ENCODE measurements around the gene NCOA1.
"Not testable (repeated sequence)": the region's sequence is repeated elsewhere in the genome, so short reads cannot be mapped to it uniquely, and the experiment has no call there.

The NCOA1 gene

GRCh38 chr2:24566630-24567029 is 75.6 kb downstream of the NCOA1 start:
- ATAC-seq (ENCODE audit: low read depth) (no peak), DNase-seq (ENCODE audit: low spot score) (peak; percentile 40)
- no peak overlapping the region for H3K27ac ChIP-seq (ENCODE audit: poor library complexity, severe bottlenecking)
- no peaks in the 10 kb centered on the region for H3K4me1 ChIP-seq (ENCODE audit: insufficient read depth, poor library complexity, severe bottlenecking)
- no peaks in the 10 kb centered on the region for H3K36me3 ChIP-seq (ENCODE audit: low read depth)
- no peaks in the 10 kb centered on the region for H3K27me3 ChIP-seq (ENCODE audit: insufficient read depth, poor library complexity, severe bottlenecking)
- no peak overlapping the region for H3K4me3 ChIP-seq (ENCODE audit: severe bottlenecking)
- TF ChIP-seq CTCF (IDR thresholded peaks at IDR 0.05; ENCODE audit: poor library complexity, severe bottlenecking) = no peak
- no peaks in the 10 kb centered on the region for H3K9me3 ChIP-seq (ENCODE audit: severe bottlenecking)

DNA sequence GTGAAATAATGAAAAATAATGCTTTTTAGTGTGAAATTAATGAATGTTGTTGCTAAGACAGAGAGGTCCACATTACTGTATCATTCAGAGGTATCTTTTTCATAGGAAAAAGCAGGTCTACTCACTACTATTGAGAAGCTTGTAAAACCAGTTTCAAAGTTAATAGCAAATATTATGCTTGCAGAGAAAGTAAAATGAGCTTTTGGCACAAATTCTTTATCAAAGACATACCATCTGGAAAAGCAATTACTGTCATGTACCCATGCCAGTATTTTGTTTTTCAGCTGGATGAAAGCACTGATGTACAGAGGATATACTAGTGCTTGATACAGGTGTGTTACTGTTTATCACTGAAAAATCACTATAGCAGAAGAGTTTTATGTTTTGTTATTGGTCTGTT is 77.5 kb downstream of the NCOA1 start:
- no peak overlapping the region for H3K4me3 ChIP-seq (ENCODE audit: severe bottlenecking)
- ATAC-seq (ENCODE audit: low read depth) (no peak), DNase-seq (ENCODE audit: low spot score) (no peak)
- H3K27me3 ChIP-seq (ENCODE audit: insufficient read depth, poor library complexity, severe bottlenecking) = no peaks in the 10 kb centered on the region
- TF ChIP-seq CTCF (IDR thresholded peaks at IDR 0.05; ENCODE audit: poor library complexity, severe bottlenecking) = no peak
- no peaks in the 10 kb centered on the region for H3K4me1 ChIP-seq (ENCODE audit: insufficient read depth, poor library complexity, severe bottlenecking)
- no peaks in the 10 kb centered on the region for H3K9me3 ChIP-seq (ENCODE audit: severe bottlenecking)
- no peaks in the 10 kb centered on the region for H3K36me3 ChIP-seq (ENCODE audit: low read depth)
- H3K27ac ChIP-seq (ENCODE audit: poor library complexity, severe bottlenecking) = no peak overlapping the region

DNA sequence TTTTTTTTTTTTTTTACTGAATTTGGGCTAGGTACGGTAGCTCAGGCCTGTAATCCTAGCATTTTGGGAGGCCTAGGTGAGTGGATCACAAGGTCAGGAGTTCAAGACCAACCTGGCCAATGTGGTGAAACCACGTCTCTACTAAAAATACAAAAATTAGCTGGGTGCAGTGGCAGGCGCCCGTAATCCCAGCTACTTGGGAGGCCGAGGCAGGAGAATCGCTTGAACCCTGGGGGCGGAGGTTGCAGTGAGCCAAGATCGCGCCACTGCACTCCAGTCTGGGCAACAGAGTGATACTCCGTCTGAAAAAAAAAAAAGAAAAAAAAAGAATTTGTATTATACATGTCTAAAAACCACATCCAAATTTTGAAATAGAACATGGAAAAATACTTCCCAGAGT is 78.5 kb downstream of the NCOA1 start:
- H3K36me3 ChIP-seq (ENCODE audit: low read depth); H3K27me3 ChIP-seq (ENCODE audit: insufficient read depth, poor library complexity, severe bottlenecking); H3K4me1 ChIP-seq (ENCODE audit: insufficient read depth, poor library complexity, severe bottlenecking); H3K9me3 ChIP-seq (ENCODE audit: severe bottlenecking); DNase-seq (ENCODE audit: low spot score); H3K27ac ChIP-seq (ENCODE audit: poor library complexity, severe bottlenecking); ATAC-seq (ENCODE audit: low read depth); H3K4me3 ChIP-seq (ENCODE audit: severe bottlenecking): not testable (repeated sequence)

DNA sequence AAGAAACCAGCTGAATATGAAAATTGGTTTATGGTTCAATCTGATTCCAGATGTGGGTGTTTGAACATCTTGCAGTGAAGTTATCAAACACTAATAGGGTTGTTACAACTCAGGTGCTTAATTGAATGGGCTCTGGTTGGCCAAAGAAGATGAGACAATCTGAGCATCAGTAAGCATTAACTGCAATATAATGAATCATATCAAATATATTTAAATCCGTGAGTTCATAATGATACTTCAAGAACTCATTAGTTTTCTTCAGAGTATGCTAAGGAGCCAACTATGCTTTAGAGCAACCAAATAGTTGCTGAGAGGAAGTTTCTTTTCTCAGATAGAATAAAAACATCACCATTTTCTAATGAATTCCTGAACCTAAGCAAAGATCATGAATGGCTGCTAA is 79.2 kb downstream of the NCOA1 start:
- TF ChIP-seq CTCF (IDR thresholded peaks at IDR 0.05; ENCODE audit: poor library complexity, severe bottlenecking) = no peak
- H3K27ac ChIP-seq (ENCODE audit: poor library complexity, severe bottlenecking) = no peak overlapping the region
- no peaks in the 10 kb centered on the region for H3K4me1 ChIP-seq (ENCODE audit: insufficient read depth, poor library complexity, severe bottlenecking)
- no peak overlapping the region for H3K4me3 ChIP-seq (ENCODE audit: severe bottlenecking)
- H3K27me3 ChIP-seq (ENCODE audit: insufficient read depth, poor library complexity, severe bottlenecking) = no peaks in the 10 kb centered on the region
- no peak for DNase-seq (ENCODE audit: low spot score)
- H3K9me3 ChIP-seq (ENCODE audit: severe bottlenecking) = no peaks in the 10 kb centered on the region
- no peaks in the 10 kb centered on the region for H3K36me3 ChIP-seq (ENCODE audit: low read depth)
- ATAC-seq (ENCODE audit: low read depth) = no peak

GRCh38 chr2:24571828-24572442 is 80.9 kb downstream of the NCOA1 start:
- DNase-seq (ENCODE audit: low spot score) = no peak
- Histone ChIP-seq H3K9me3 (ENCODE audit: severe bottlenecking) (no peaks in the 10 kb centered on the region), H3K4me3 (ENCODE audit: severe bottlenecking) (no peak overlapping the region), H3K36me3 (ENCODE audit: low read depth) (no peaks in the 10 kb centered on the region), H3K4me1 (ENCODE audit: insufficient read depth, poor library complexity, severe bottlenecking) (no peaks in the 10 kb centered on the region), H3K27ac (ENCODE audit: poor library complexity, severe bottlenecking) (no peak overlapping the region), H3K27me3 (ENCODE audit: insufficient read depth, poor library complexity, severe bottlenecking) (no peaks in the 10 kb centered on the region)
- TF ChIP-seq CTCF (IDR thresholded peaks at IDR 0.05; ENCODE audit: poor library complexity, severe bottlenecking) = no peak
- no peak for ATAC-seq (ENCODE audit: low read depth)

Data from RWPE2 (cell line).